HG03139 (cell line): Measurements from ENCODE around the gene TRIP12.
A peak's percentile ranks its signal among the peaks of the same experiment; 100 is the strongest.
"Not testable (repeated sequence)": the region's sequence is repeated elsewhere in the genome, so short reads cannot be mapped to it uniquely, and the experiment has no call there.

Experiments used
- ATAC-seq: cut with Tn5 transposase; IDR thresholded peaks from one replicate; pipeline ENCODE4 v1.9.1; 2021; ENCODE audit not compliant: unreplicated experiment

TRIP12 gene

GRCh38 chr2:229725716-229726574 is 195.9 kb downstream of the TRIP12 start:
- ATAC-seq = no peak

DNA sequence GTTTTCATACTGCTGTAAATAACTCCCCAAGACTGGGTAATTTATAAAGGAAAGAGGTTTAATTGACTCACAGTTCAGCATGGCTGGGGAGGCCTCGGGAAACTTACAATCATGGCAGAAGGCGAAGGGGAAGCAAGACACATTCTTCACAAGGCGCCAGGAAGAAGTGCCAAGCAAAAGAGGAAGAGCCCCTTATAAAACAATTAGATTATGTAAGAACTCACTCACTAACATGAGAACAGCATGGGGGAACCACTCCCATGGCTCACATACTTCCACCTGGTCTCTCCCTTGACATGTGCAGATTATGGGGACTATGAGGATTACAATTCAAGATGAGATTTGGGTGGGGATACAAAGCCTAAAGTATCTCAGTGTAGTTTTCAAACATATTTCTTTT is 198.6 kb downstream of the TRIP12 start:
- ATAC-seq = not testable (repeated sequence)

DNA sequence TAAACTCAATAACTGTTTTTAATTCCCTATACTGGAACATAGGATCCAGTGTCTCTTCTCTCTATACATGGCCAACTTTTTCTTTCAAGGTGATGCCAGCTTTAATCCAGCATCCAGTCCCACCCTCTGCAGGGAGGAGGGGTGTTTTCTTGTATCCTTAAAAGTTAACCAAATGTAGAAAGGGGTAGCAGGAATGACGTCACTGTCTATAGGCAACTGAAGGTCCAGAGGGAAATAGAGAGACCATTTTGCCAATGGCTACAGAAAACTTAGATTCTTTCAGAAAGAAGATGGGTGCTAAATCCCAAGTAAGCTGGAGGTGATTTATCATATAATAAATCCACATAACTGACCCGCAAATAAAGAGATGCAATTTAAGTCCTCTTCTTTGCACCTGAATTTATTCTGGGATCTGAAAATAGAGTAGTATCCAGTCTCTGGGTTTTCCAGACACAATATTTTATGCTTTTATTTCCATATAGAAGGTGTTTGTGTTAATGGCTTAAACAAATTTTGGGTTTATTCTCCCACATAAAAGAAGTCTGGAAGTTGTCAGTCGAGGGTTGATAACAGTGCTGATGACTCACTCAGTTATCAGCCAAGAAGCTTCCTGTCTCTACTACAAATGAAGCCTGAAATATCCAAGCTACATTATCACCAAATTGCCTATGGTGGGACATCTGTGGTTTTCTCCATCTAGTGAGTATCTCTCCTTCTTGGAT is 201.7 kb downstream of the TRIP12 start:
- no peak for ATAC-seq

- ATAC-seq = no peak
These were observed 203.8 kb downstream of the TRIP12 start for GRCh38 chr2:229718057-229718456.

GRCh38 chr2:229715895-229716507 is 205.8 kb downstream of the TRIP12 start:
- no peak for ATAC-seq

GRCh38 chr2:229714736-229715541 is 206.9 kb downstream of the TRIP12 start:
- ATAC-seq = peak; percentile 35

- peak; percentile 81 for ATAC-seq
These were observed 207.6 kb downstream of the TRIP12 start, which contains the start of gene DNER for GRCh38 chr2:229714080-229714735. Gene DNER (minus strand): TSS chr2:229714555. CDS start chr2:229714423, 132 bp downstream.
